ENCODE data around the gene COL18A1.
A peak's percentile ranks its signal among the peaks of the same experiment; 100 is the strongest.

The COL18A1 gene

DNA sequence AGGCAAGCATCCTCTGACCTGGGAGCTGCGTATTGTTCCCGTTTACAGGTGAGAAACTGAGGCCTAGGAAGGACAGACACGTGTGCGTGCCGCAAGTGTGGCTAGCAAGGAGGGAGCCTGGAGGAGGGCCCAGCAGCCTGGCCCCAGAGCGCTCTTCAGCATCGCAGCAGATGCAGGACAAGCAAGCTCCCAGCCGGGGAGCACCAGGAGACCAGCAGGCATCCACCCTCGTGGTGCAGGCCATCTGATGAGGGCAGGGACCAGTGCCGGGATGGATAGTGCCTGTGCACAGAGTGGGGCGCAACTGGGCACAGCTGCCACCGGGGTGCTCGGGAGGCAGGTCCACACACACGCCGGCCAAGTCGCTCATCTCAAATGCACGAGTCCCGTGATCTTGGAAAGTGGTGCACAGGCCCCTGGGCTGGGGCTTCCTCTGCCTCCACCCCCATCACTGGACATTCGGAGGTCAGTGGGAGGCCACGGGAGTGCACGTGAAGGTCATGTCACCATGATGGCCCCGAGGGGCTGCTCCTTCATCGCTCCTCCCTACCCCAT, 55.1 kb downstream of the COL18A1 start:
- no peak for DNase-seq (ENCODE audit: extremely low read depth, low read depth)

DNA sequence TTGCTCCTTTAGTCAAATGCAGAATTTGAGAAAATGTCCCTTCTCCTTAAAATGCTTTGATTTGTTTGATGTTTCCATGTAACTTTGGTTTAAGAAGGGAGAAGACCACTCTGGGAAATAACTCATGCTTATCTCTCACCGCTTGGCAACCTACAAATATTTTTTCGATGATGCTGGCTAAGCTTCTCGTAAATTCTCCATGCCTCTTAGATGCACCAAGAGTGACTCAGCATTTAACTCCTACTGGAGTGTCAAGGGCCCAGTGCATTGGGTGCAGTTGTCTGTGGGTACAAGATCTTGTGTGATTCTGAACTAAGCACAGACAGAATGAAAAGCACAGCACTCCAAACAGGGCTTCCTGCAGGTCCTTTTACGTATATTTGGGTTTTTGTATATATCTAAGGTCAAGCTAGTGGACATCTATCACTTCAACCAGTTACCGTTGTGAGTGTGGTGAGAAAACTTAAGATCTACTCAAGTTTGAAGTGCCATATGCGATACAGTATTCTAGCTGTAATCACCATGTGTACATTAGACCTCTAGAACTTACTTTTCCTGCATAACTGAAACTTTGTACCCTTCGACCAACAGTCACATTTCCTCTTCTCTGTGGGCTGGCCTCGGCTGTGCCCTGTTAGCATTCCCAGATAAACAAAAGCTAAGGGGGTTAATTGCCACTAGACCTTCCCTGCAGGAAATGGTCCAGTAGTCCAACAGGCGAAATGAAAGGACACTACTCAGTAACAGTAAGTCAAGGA, 55.8 kb downstream of the COL18A1 start:
- TF ChIP-seq, protein P1, sequence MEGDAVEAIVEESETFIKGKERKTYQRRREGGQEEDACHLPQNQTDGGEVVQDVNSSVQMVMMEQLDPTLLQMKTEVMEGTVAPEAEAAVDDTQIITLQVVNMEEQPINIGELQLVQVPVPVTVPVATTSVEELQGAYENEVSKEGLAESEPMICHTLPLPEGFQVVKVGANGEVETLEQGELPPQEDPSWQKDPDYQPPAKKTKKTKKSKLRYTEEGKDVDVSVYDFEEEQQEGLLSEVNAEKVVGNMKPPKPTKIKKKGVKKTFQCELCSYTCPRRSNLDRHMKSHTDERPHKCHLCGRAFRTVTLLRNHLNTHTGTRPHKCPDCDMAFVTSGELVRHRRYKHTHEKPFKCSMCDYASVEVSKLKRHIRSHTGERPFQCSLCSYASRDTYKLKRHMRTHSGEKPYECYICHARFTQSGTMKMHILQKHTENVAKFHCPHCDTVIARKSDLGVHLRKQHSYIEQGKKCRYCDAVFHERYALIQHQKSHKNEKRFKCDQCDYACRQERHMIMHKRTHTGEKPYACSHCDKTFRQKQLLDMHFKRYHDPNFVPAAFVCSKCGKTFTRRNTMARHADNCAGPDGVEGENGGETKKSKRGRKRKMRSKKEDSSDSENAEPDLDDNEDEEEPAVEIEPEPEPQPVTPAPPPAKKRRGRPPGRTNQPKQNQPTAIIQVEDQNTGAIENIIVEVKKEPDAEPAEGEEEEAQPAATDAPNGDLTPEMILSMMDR (IDR thresholded peaks at IDR 0.05; ENCODE audit: low read depth, low read length): no peak
- DNase-seq (ENCODE audit: extremely low read depth, low read depth): peak; percentile 24

More for the DNA sequence above, 55.1 kb downstream of the COL18A1 start:
- TF ChIP-seq, protein P1 (IDR thresholded peaks at IDR 0.05; ENCODE audit: low read depth, low read length): no peak

DNA sequence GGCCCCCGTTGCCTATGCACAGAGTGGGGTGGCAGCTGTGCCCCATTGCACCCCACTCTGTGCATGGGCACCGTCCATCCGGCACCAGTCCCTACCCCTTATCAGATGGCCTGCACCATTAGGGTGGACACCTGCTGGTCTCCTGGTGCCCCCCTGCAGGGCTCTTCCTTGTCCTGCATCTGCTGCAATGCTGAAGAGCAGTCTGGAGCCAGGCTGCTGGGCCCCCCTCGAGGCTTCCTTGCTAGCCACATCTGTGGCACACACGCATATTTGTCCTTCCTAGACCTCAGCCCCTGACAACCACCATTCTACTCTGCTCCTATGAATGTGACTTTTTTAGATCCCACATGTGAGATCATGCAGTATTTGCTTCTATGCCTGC, 56.4 kb downstream of the COL18A1 start:
- TF ChIP-seq, protein P1 (IDR thresholded peaks at IDR 0.05; ENCODE audit: low read depth, low read length): no peak
- no peak for DNase-seq (ENCODE audit: extremely low read depth, low read depth)

DNA sequence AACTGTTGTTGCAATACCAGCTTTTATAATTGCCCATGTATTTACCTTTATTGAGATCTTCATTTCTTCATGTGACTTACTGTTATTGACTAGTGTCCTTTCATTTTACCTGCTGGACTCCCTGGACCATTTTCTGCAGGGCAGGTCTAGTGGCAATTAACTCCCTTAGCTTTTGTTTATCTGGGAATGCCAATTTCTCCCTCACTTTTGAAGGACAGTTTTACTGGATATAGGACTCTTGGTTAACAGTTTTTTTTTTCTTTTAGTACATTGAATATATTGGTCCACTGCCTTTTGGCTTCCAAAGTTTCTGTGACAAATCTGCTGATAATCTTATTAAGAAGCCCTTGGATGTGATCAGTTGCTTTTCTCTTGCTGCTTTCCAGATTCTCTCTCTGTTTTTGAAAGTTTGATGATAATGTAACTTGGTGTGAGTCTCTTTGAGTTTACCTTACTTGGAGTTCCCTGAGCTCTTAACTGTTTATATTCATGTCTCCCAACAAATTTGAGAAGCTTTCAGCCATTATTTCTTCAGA, 56.9 kb downstream of the COL18A1 start:
- TF ChIP-seq, protein P1 (IDR thresholded peaks at IDR 0.05; ENCODE audit: low read depth, low read length): no peak
- DNase-seq (ENCODE audit: extremely low read depth, low read depth): no peak

DNA sequence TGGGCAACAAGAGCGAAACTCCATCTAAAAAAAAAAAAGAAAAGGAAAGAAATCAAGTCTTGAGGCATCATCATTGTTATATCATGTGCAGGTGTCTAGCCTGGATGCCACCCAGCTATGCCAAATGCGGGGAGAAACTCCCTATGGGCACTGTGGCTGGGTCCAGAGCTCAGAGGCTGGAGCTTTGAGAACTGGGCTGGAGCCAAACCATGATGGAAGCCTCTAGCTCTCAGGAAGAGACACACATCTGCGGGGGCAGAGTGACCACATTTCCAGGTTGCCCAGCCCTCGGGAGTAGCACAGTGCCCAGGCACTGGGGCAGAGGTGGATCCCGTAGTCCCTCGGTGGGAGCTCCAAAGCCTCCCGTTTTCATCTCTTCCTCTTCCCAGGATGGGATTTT, 58.9 kb downstream of the COL18A1 start:
- DNase-seq (ENCODE audit: extremely low read depth, low read depth): no peak
- TF ChIP-seq, protein P1 (IDR thresholded peaks at IDR 0.05; ENCODE audit: low read depth, low read length): no peak

DNA sequence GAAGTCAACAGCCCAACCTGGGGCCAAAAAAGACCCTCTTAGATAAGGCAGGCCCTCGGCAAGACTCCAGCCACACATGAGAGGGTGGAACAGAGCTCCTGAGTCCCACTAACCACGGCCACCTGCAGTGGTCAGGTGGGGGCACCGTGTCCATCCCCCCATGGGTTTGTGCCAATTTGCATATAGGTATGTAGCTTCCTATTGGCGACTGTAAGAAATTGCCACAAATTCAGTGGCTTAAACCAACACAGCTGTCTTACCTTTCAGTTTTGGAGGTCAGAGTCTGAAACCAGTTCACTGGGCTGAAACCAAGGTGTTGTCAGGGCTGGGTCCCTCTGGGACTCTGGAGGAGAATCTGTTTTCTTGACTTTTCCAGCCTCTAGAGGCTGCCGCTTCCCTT, 59.3 kb downstream of the COL18A1 start:
- DNase-seq (ENCODE audit: extremely low read depth, low read depth): no peak
- TF ChIP-seq, protein P1 (IDR thresholded peaks at IDR 0.05; ENCODE audit: low read depth, low read length): no peak

DNA sequence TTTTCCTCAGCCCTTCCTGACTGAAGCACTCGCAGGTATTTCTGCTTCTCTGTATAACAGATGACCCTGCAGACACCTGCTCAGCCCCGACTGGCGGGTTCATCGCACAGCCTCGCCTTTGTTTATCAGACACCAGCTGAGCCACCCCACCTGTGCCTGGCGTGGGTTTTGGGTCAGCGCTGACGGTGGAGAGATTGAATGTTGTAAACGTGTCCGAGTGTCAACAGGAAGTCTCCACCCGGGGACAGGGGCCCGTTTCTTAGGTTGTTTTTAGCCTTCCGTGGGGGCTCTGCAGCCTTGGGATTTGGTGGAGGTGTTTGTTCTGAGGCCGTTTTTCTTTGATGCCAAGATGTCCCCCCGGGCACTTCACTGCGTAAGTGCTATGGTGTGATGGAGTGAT, 60.1 kb downstream of the COL18A1 start:
- TF ChIP-seq, protein P1 (IDR thresholded peaks at IDR 0.05; ENCODE audit: low read depth, low read length): no peak

More for the DNA sequence above, 60.1 kb downstream of the COL18A1 start:
- no peak for DNase-seq (ENCODE audit: extremely low read depth, low read depth)
